ENCODE measurements around the gene ANK3.

ANK3 gene

GRCh38 chr10:60389413-60390025 lies at the start of gene ANK3:
TSS of gene ANK3 (minus strand) at chr10:60389875. CDS start at chr10:60389538, 337 bp downstream.
- no peak for TF ChIP-seq CTCF (conservative IDR thresholded peaks at IDR 0.05; ENCODE audit: low read depth, low read length)
- DNase-seq (ENCODE audit: low read depth): no peak
- no peak within 1 kb of the TSS for H3K4me3 ChIP-seq (ENCODE audit: low read length)

DNA sequence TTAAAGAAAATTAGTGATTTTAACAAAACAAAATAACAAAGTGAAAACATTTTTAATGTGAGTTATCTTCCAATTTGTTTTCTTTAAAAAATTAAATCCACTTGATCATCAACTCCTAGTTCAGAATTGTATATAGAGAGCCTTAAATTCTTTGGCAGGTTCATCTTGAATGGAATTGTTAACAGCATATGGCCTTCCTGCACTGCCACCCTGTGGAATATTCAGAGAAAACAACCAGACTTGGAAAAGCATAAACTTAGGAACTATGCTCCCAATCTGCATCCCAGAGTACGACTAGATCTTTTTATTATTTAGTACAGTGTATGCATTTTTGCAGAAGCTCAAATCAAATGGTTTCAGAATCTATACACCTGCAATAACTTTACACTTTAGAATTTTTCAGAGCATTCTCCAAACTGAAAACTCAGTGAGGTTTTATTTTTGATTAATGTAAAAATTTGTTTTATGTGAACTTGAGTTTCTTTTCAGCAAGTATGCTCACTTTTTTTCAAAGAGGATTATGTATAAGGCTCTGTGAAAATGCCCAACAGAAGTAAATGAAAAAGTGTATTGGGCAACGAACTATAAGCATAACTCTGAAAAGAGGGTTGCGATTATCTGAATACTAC lies 44.9 kb upstream of the ANK3 start:
- peak; percentile 63 for TF ChIP-seq CTCF (conservative IDR thresholded peaks at IDR 0.05; ENCODE audit: low read depth, low read length)
- no peak overlapping the region for H3K4me3 ChIP-seq (ENCODE audit: low read length)
- DNase-seq (ENCODE audit: low read depth): no peak

- no peak for TF ChIP-seq CTCF (conservative IDR thresholded peaks at IDR 0.05; ENCODE audit: low read depth, low read length)
- DNase-seq (ENCODE audit: low read depth): no peak
- H3K4me3 ChIP-seq (ENCODE audit: low read length): no peak overlapping the region
Observed at GRCh38 chr10:60433684-60434083, 44.0 kb upstream of the ANK3 start.

DNA sequence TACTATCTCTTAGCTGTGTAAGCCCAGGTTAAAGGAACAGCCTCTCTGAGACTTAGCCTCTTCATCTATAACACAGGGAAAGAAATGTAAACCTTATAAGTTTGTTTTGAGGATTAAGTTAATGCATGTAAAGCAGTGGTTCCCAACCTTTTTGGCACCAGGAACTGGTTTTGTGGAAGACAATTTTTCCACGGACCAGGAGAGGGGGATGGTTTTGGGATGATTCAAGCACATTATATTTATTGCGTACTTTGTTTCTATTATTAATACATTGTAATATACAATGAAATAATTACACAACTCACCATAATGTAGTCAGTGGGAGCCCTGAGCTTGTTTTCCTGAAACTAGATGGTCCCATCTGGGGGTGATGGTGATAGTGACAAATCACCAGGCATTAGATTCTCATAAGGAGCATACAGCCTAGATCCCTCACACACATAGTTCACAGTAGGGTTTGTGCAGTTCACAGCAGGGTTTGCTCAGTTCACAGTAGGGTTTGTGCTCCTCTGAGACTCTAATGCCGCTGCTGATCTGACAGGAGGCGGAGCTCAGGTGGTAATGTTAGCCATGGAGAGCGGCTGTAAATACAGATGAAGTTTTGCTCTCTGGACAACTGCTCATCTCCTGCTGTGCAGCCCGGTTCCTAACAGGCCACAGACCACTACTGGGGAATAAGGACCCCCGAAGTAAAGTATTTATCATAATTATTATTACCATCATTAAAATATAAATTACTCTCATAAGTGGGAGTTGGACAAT lies 41.3 kb upstream of the ANK3 start:
- TF ChIP-seq CTCF (conservative IDR thresholded peaks at IDR 0.05; ENCODE audit: low read depth, low read length): no peak
- DNase-seq (ENCODE audit: low read depth): no peak
- H3K4me3 ChIP-seq (ENCODE audit: low read length): no peak overlapping the region

- TF ChIP-seq CTCF (conservative IDR thresholded peaks at IDR 0.05; ENCODE audit: low read depth, low read length): no peak
- H3K4me3 ChIP-seq (ENCODE audit: low read length): no peak overlapping the region
- DNase-seq (ENCODE audit: low read depth): no peak
Observed at GRCh38 chr10:60430017-60430416, 40.3 kb upstream of the ANK3 start.

- DNase-seq (ENCODE audit: low read depth): no peak
- no peak overlapping the region for H3K4me3 ChIP-seq (ENCODE audit: low read length)
- TF ChIP-seq CTCF (conservative IDR thresholded peaks at IDR 0.05; ENCODE audit: low read depth, low read length): no peak
Observed at GRCh38 chr10:60429084-60429849, 39.6 kb upstream of the ANK3 start.
